ENCODE data around the gene ACTN4.

ACTN4 gene

DNA sequence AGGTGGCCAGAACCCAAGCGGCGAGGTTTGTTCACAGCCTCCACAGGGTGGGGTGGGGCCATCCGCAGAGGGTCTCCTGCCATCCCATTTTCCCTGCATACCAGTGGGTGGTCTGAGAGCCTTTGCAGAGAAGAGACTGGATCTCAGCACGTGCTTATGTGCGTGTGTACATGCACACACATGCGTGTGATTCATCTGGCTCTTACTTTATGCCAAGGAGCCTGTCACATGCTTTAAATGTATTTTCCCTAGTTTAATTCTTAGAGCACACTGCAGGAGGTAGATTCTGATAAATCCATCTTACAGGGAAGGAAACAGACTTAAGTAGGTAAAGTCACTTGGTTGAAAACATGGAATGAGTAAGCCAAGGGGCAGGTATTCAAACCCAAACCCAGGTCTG, 49.7 kb downstream of the ACTN4 start:
- H3K27ac ChIP-seq (ENCODE audit: poor library complexity, severe bottlenecking) = peak overlapping the region; percentile 99
- no peak overlapping the region for H3K4me3 ChIP-seq (ENCODE audit: severe bottlenecking)
- DNase-seq (ENCODE audit: low spot score) = no peak
- TF ChIP-seq CTCF (IDR thresholded peaks at IDR 0.05; ENCODE audit: poor library complexity, severe bottlenecking) = no peak
- H3K36me3 ChIP-seq (ENCODE audit: low read depth) = peaks cover 83% of the 10 kb centered on the region
- H3K4me1 ChIP-seq (ENCODE audit: insufficient read depth, poor library complexity, severe bottlenecking) = peaks cover 61% of the 10 kb centered on the region
- ATAC-seq (ENCODE audit: low read depth) = no peak
- H3K9me3 ChIP-seq (ENCODE audit: severe bottlenecking) = no peaks in the 10 kb centered on the region
- H3K27me3 ChIP-seq (ENCODE audit: insufficient read depth, poor library complexity, severe bottlenecking) = no peaks in the 10 kb centered on the region

DNA sequence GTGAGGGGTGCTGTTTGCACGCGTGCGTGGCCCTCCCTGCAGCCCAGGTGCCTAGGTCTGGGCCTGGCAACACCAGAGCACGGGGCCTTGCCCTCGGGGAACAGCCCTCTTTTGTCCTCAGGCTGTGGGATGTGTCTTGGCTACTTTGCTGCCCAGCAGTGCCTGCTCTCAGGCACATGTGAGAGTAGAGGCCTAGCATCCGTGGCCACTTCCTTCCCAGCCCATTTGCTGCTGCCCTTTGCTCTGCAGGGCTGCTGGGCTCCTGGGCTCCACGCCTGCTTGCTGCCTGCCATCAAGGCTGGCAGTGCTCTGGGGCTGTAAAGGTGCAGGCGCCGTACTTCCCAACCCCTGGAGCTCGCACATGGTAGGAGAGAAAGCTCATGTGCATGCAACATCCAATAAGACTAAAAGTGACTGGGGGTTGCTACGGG, 50.2 kb downstream of the ACTN4 start:
- Histone ChIP-seq H3K9me3 (ENCODE audit: severe bottlenecking) (no peaks in the 10 kb centered on the region), H3K4me3 (ENCODE audit: severe bottlenecking) (no peak overlapping the region), H3K27ac (ENCODE audit: poor library complexity, severe bottlenecking) (peak overlapping the region; percentile 99), H3K4me1 (ENCODE audit: insufficient read depth, poor library complexity, severe bottlenecking) (peaks cover 56% of the 10 kb centered on the region), H3K36me3 (ENCODE audit: low read depth) (peaks cover 83% of the 10 kb centered on the region), H3K27me3 (ENCODE audit: insufficient read depth, poor library complexity, severe bottlenecking) (no peaks in the 10 kb centered on the region)
- no peak for TF ChIP-seq CTCF (IDR thresholded peaks at IDR 0.05; ENCODE audit: poor library complexity, severe bottlenecking)
- DNase-seq (ENCODE audit: low spot score) (no peak), ATAC-seq (ENCODE audit: low read depth) (no peak)

- DNase-seq (ENCODE audit: low spot score) (no peak), ATAC-seq (ENCODE audit: low read depth) (no peak)
- H3K9me3 ChIP-seq (ENCODE audit: severe bottlenecking) = no peaks in the 10 kb centered on the region
- H3K27me3 ChIP-seq (ENCODE audit: insufficient read depth, poor library complexity, severe bottlenecking) = no peaks in the 10 kb centered on the region
- H3K4me1 ChIP-seq (ENCODE audit: insufficient read depth, poor library complexity, severe bottlenecking) = peaks cover 49% of the 10 kb centered on the region
- H3K36me3 ChIP-seq (ENCODE audit: low read depth) = peaks cover 84% of the 10 kb centered on the region
- peak overlapping the region; percentile 99 for H3K27ac ChIP-seq (ENCODE audit: poor library complexity, severe bottlenecking)
- no peak for TF ChIP-seq CTCF (IDR thresholded peaks at IDR 0.05; ENCODE audit: poor library complexity, severe bottlenecking)
- no peak overlapping the region for H3K4me3 ChIP-seq (ENCODE audit: severe bottlenecking)
These were observed 51.0 kb downstream of the ACTN4 start for GRCh38 chr19:38698225-38699026.

DNA sequence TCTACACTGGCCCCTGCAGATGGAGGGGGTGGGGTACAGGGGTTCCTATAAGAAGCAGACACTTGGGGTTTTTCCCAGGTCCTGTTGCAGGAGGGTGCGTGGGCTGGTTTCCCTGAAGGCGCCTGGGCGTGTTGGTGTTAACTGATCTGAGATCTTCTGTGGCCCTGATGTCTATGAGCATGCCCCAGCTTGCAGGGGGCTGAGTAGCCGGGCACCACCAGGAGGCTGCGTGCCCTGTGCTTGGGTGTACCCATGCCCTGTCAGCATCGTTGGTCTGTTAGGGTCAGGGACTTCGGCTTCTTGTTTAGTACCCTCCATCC, 51.5 kb downstream of the ACTN4 start:
- no peak for TF ChIP-seq CTCF (IDR thresholded peaks at IDR 0.05; ENCODE audit: poor library complexity, severe bottlenecking)
- Histone ChIP-seq H3K36me3 (ENCODE audit: low read depth) (peaks cover 85% of the 10 kb centered on the region), H3K27me3 (ENCODE audit: insufficient read depth, poor library complexity, severe bottlenecking) (no peaks in the 10 kb centered on the region), H3K4me1 (ENCODE audit: insufficient read depth, poor library complexity, severe bottlenecking) (peaks cover 43% of the 10 kb centered on the region), H3K4me3 (ENCODE audit: severe bottlenecking) (no peak overlapping the region), H3K9me3 (ENCODE audit: severe bottlenecking) (no peaks in the 10 kb centered on the region), H3K27ac (ENCODE audit: poor library complexity, severe bottlenecking) (peak overlapping the region; percentile 99)
- no peak for DNase-seq (ENCODE audit: low spot score)
- ATAC-seq (ENCODE audit: low read depth) = peak; percentile 77

DNA sequence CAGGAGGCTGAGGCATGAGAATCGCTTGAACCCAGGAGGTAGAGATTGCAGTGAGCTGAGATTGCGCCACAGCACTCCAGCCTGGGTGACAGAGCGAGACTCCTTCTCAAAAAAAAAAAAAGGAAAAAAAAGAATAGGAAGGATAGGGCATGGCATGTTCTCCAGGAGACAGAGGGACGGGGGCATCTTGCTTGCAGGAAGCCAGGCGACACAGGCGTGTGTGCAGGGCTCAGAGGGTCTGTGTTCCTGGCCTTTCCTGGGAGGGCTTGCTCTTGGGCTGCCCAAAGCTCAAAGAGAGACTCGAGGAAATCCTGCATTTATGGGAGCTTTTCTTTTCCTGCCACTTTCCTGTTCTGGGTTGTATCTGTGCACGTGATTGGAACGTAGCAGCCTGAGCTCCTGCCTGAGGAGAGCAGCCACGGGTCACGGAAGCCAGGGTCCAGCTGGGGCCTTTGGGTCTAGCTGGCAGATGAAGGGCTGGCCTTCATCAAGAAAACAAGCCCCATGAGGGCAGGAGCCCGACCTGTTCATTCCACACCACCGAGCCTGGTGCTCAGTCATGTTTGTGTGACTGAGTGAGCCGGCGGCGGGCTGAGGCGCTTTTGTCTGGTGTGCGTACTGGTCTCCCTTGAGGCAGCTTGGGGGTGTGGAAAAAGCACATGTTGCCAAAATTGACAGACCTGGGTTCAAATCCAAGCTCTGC, 52.3 kb downstream of the ACTN4 start:
- TF ChIP-seq CTCF (IDR thresholded peaks at IDR 0.05; ENCODE audit: poor library complexity, severe bottlenecking) = no peak
- no peaks in the 10 kb centered on the region for H3K27me3 ChIP-seq (ENCODE audit: insufficient read depth, poor library complexity, severe bottlenecking)
- peak overlapping the region; percentile 99 for H3K27ac ChIP-seq (ENCODE audit: poor library complexity, severe bottlenecking)
- ATAC-seq (ENCODE audit: low read depth) (no peak), DNase-seq (ENCODE audit: low spot score) (no peak)
- H3K36me3 ChIP-seq (ENCODE audit: low read depth) = peaks cover 86% of the 10 kb centered on the region
- H3K4me3 ChIP-seq (ENCODE audit: severe bottlenecking) = no peak overlapping the region
- no peaks in the 10 kb centered on the region for H3K9me3 ChIP-seq (ENCODE audit: severe bottlenecking)
- peaks cover 35% of the 10 kb centered on the region for H3K4me1 ChIP-seq (ENCODE audit: insufficient read depth, poor library complexity, severe bottlenecking)
